H9 (cell line): ENCODE measurements around the gene YAF2. TPM values are rescaled to one million over a fixed set of nuclear protein-coding genes. Genes with fewer than 3 reads are reported as not detected.

Experiments used
- DNase-seq: peaks from one replicate; pipeline ENCODE4 v3.0.0-alpha.2; 2017
- H2AFZ ChIP-seq: one replicate; pipeline ENCODE4 v1.6.1; 2013; ENCODE audit warnings: mild to moderate bottlenecking, low read length, control low read depth, moderate library complexity
- H2AK5ac ChIP-seq: 2 replicates; pipeline ENCODE4 v1.6.1; 2013; ENCODE audit warnings: low read length, control low read depth, mixed read lengths; ENCODE audit not compliant: insufficient read length
- H2BK120ac ChIP-seq: one replicate; pipeline ENCODE4 v1.6.1; 2013; ENCODE audit warnings: low read depth, mild to moderate bottlenecking, low read length, control low read depth, inconsistent platforms; ENCODE audit not compliant: poor library complexity, severe bottlenecking
- H2BK12ac ChIP-seq: 2 replicates; pipeline ENCODE4 v1.6.1; 2013; ENCODE audit warnings: low read length, control low read depth, mixed read lengths, low read depth; ENCODE audit not compliant: insufficient read length
- H2BK15ac ChIP-seq: 2 replicates; pipeline ENCODE4 v1.6.1; 2013; ENCODE audit warnings: low read depth, low read length, control low read depth
- H2BK20ac ChIP-seq: one replicate; pipeline ENCODE4 v1.6.1; 2013; ENCODE audit warnings: low read depth, mild to moderate bottlenecking, low read length, control low read depth, inconsistent platforms; ENCODE audit not compliant: poor library complexity, severe bottlenecking
- H2BK5ac ChIP-seq: 2 replicates; pipeline ENCODE4 v1.6.1; 2013; ENCODE audit warnings: low read length, control low read depth, mixed read lengths; ENCODE audit not compliant: insufficient read length
- H3K14ac ChIP-seq: 2 replicates; pipeline ENCODE4 v1.6.1; 2013; ENCODE audit warnings: low read length, control low read depth; ENCODE audit not compliant: insufficient read depth
- H3K18ac ChIP-seq: 2 replicates; pipeline ENCODE4 v1.6.1; 2013; ENCODE audit warnings: low read depth, mild to moderate bottlenecking, mixed read lengths, low read length, control low read depth; ENCODE audit not compliant: insufficient read length
- H3K23ac ChIP-seq: 2 replicates; pipeline ENCODE4 v1.6.1; 2013; ENCODE audit warnings: low read length, control low read depth, mixed read lengths, low read depth; ENCODE audit not compliant: insufficient read length
- H3K23me2 ChIP-seq: 2 replicates; pipeline ENCODE4 v1.6.1; 2013; ENCODE audit warnings: low read depth, mild to moderate bottlenecking, mixed read lengths, low read length, control low read depth; ENCODE audit not compliant: insufficient read length, poor library complexity, severe bottlenecking
- H3K27ac ChIP-seq: 2 replicates; pipeline ENCODE4 v1.5.1; 2013; ENCODE audit warnings: low read length, control low read depth, mixed read lengths, low read depth; ENCODE audit not compliant: insufficient read length
- H3K27me3 ChIP-seq: 2 replicates; pipeline ENCODE4 v1.6.1; 2013; ENCODE audit warnings: low read length, control low read depth, inconsistent platforms; ENCODE audit not compliant: insufficient read depth
- H3K4ac ChIP-seq: 2 replicates; pipeline ENCODE4 v1.6.1; 2013; ENCODE audit warnings: low read depth, mild to moderate bottlenecking, control low read depth, inconsistent platforms, low read length, moderate library complexity
- H3K4me1 ChIP-seq: 2 replicates; pipeline ENCODE4 v1.6.1; 2013; ENCODE audit warnings: low read length, control low read depth, inconsistent platforms; ENCODE audit not compliant: insufficient read depth
- H3K4me2 ChIP-seq: 2 replicates; pipeline ENCODE4 v1.6.1; 2013; ENCODE audit warnings: low read length, control low read depth, mixed read lengths; ENCODE audit not compliant: insufficient read length, insufficient read depth
- H3K56ac ChIP-seq: 2 replicates; pipeline ENCODE4 v1.6.1; 2013; ENCODE audit warnings: low read depth, mild to moderate bottlenecking, mixed read lengths, low read length, control low read depth; ENCODE audit not compliant: insufficient read length
- H3K79me1 ChIP-seq: 2 replicates; pipeline ENCODE4 v1.6.1; 2013; ENCODE audit warnings: low read depth, mild to moderate bottlenecking, moderate library complexity, low read length, control low read depth, inconsistent platforms; ENCODE audit not compliant: insufficient read depth, poor library complexity, severe bottlenecking
- H3K79me2 ChIP-seq: 2 replicates; pipeline ENCODE4 v1.6.1; 2013; ENCODE audit warnings: low read length, control low read depth, inconsistent platforms; ENCODE audit not compliant: insufficient read depth
- H3K9ac ChIP-seq: 2 replicates; pipeline ENCODE4 v1.6.1; 2013; ENCODE audit warnings: low read length, control low read depth, mixed read lengths; ENCODE audit not compliant: insufficient read length; ENCODE audit errors: extremely low read depth
- H3K9me3 ChIP-seq: one replicate; pipeline ENCODE4 v1.6.1; 2013; ENCODE audit warnings: low read depth, low read length, inconsistent platforms; ENCODE audit not compliant: control insufficient read depth
- H3T11ph ChIP-seq: one replicate; pipeline ENCODE4 v1.6.1; 2013; ENCODE audit warnings: mild to moderate bottlenecking, low read length, control low read depth, inconsistent platforms
- H4K20me1 ChIP-seq: one replicate; pipeline ENCODE4 v1.6.1; 2013; ENCODE audit not compliant: control insufficient read depth, insufficient read length, insufficient read depth
- H4K5ac ChIP-seq: 2 replicates; pipeline ENCODE4 v1.6.1; 2013; ENCODE audit warnings: low read depth, mild to moderate bottlenecking, mixed read lengths, low read length, control low read depth; ENCODE audit not compliant: insufficient read length
- H4K8ac ChIP-seq: replicated peaks from 2 replicates; pipeline ENCODE4 v1.6.1; 2013; ENCODE audit warnings: low read length, control low read depth, mixed read lengths, low read depth; ENCODE audit not compliant: insufficient read length
- H4K91ac ChIP-seq: 2 replicates; pipeline ENCODE4 v1.6.1; 2013; ENCODE audit warnings: low read depth, mild to moderate bottlenecking, moderate library complexity, mixed read lengths, low read length, control low read depth; ENCODE audit not compliant: insufficient read length
- H3K27ac Mint-ChIP-seq, 3 experiments: 2 replicates in 2 of 3; 3 replicates in 1 of 3; pipeline ENCODE4 v1.8.0; 2020 to 2021; ENCODE audit warnings: mixed read lengths in 3 of 3, mild to moderate bottlenecking in 1 of 3, moderate library complexity in 1 of 3
- H3K27me3 Mint-ChIP-seq: 2 replicates; pipeline ENCODE4 v1.8.0; 2021; ENCODE audit warnings: low read depth, mild to moderate bottlenecking, moderate library complexity, mixed read lengths
- H3K36me3 Mint-ChIP-seq, 3 experiments: 2 replicates in 2 of 3; 3 replicates in 1 of 3; pipeline ENCODE4 v1.8.0; 2020 to 2021; ENCODE audit warnings: low read depth in 3 of 3, mixed read lengths in 3 of 3; ENCODE audit not compliant: insufficient read depth in 1 of 3
- H3K4me1 Mint-ChIP-seq, 2 experiments: 2 replicates each; pipeline ENCODE4 v1.8.0; 2020; ENCODE audit warnings: mixed read lengths in 2 of 2
- H3K4me3 Mint-ChIP-seq, 2 experiments: 2 replicates in 1 of 2; 3 replicates in 1 of 2; pipeline ENCODE4 v1.8.0; 2020 to 2021; ENCODE audit warnings: mild to moderate bottlenecking in 2 of 2, mixed read lengths in 2 of 2, moderate library complexity in 1 of 2
- H3K9me3 Mint-ChIP-seq, 2 experiments: 2 replicates in 1 of 2; 3 replicates in 1 of 2; pipeline ENCODE4 v1.8.0; 2020; ENCODE audit warnings: mild to moderate bottlenecking in 2 of 2, mixed read lengths in 2 of 2, moderate library complexity in 1 of 2
- CTCF ChIP-seq: fragments of 200-600 bp; sonication (generic); conservative IDR thresholded peaks from 3 replicates; pipeline ENCODE4 v1.8.0; 2021; ENCODE audit warnings: antibody characterized with exemption, mild to moderate bottlenecking
- WGBS: extraction: QIAGEN DNeasy Blood & Tissue Kit; methylation state at CpG from one replicate; pipeline ENCODE4 v1.1.7; 2013; ENCODE audit warnings: missing lambda C conversion rate, low lambda C conversion rate, mixed read lengths; ENCODE audit not compliant: insufficient read length; ENCODE audit errors: extremely low coverage; 5-methylcytosine and 5-hydroxymethylcytosine counted together
- total RNA-seq: library from RNA; stranded (reverse); gene quantifications from 2 replicates; pipeline ENCODE4 v1.2.1, GENCODE V29; 2021

The YAF2 gene
- total RNA-seq, 1 experiment from 2014 or later = 1.9 TPM

DNA sequence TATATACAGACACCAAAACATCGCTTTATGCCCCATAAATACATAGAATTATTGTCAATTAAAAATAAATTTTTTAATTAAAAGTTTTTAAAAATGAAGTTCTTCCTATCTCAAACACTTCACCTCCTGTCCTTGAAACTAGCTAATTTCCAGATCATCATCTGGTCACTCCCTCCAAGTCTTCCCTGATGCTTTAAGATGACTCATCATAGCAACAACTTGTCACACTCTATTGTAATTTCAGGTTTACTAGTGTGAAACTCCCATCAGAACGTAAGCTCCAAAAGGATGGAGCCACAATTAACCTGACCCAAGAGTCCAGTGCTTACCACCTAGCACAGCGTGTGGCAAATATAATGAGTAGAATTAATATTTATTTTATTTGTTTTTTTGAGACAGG, 109.7 kb downstream of the YAF2 start:
- H3K4me1 ChIP-seq = peaks cover 4% of the 10 kb centered on the region; the same call in 1 of the 2 replicates

More for the DNA sequence above, 109.7 kb downstream of the YAF2 start:
- H3K27ac ChIP-seq = no peak overlapping the region
- TF ChIP-seq CTCF = no peak
- H4K8ac ChIP-seq = no peak overlapping the region
- H3K9me3 Mint-ChIP-seq = no peaks in the 10 kb centered on the region
- no peak overlapping the region for H4K91ac ChIP-seq
- H3K4me1 Mint-ChIP-seq = peaks cover 7 to 12% of the 10 kb centered on the region in 2 experiments; a peak in 3 of 4 replicates
- no peak overlapping the region for H3K18ac ChIP-seq
- H3K56ac ChIP-seq = no peak overlapping the region
- no peak overlapping the region for H2BK12ac ChIP-seq
- no CpG with 5 or more reads among the region's 3 CpGs for WGBS
- H2BK20ac ChIP-seq = no peak overlapping the region
- no peak overlapping the region for H2BK120ac ChIP-seq
- no peak overlapping the region for H3K4me2 ChIP-seq
- no peak overlapping the region for H2BK15ac ChIP-seq
- H3K27ac Mint-ChIP-seq = no peak overlapping the region
- H3T11ph ChIP-seq = no peak overlapping the region
- H2BK5ac ChIP-seq = no peak overlapping the region
- H4K20me1 ChIP-seq = no peaks in the 10 kb centered on the region
- H3K27me3 Mint-ChIP-seq = no peaks in the 10 kb centered on the region
- no peak overlapping the region for H2AK5ac ChIP-seq
- no peak overlapping the region for H3K4me3 Mint-ChIP-seq
- no peaks in the 10 kb centered on the region for H3K79me2 ChIP-seq
- H3K4ac ChIP-seq = no peak overlapping the region
- no peaks in the 10 kb centered on the region for H3K27me3 ChIP-seq
- H3K9me3 ChIP-seq = no peaks in the 10 kb centered on the region
- no peak overlapping the region for H4K5ac ChIP-seq
- no peaks in the 10 kb centered on the region for H3K23me2 ChIP-seq
- H3K14ac ChIP-seq = no peak overlapping the region
- no peak for DNase-seq
- no peaks in the 10 kb centered on the region for H3K79me1 ChIP-seq
- no peak overlapping the region for H3K23ac ChIP-seq
- no peak overlapping the region for H2AFZ ChIP-seq
- no peaks in the 10 kb centered on the region for H3K36me3 Mint-ChIP-seq
- H3K9ac ChIP-seq = no peak overlapping the region
